Activated naive CD8-positive, alpha-beta T cell treated with anti-CD3 and anti-CD28 coated beads, Interleukin-2, amount 50 U/mL, for 24 hours (primary cell): ENCODE data around the gene TCF7L2.

ENCODE experiments used
- ATAC-seq: fragments of 150-1000 bp; cut with Tn5 transposase; one replicate; pipeline ENCODE4 v1.10.0; 2021
- DNase-seq: peaks from one replicate; pipeline ENCODE4 v3.0.0; 2021
- H3K27ac Mint-ChIP-seq: one replicate; pipeline ENCODE4 v1.8.0; 2021; ENCODE audit warnings: mild to moderate bottlenecking, mixed read lengths
- H3K27me3 Mint-ChIP-seq: one replicate; pipeline ENCODE4 v1.8.0; 2021; ENCODE audit warnings: mixed read lengths
- H3K36me3 Mint-ChIP-seq: one replicate; pipeline ENCODE4 v1.8.0; 2021; ENCODE audit warnings: low read depth, mixed read lengths
- H3K4me1 Mint-ChIP-seq: one replicate; pipeline ENCODE4 v1.8.0; 2021; ENCODE audit warnings: mixed read lengths
- H3K4me3 Mint-ChIP-seq: one replicate; pipeline ENCODE4 v1.8.0; 2021; ENCODE audit warnings: mild to moderate bottlenecking, moderate library complexity, mixed read lengths
- H3K9me3 Mint-ChIP-seq: one replicate; pipeline ENCODE4 v1.8.0; 2021; ENCODE audit warnings: mixed read lengths

The TCF7L2 gene

GRCh38 chr10:113066561-113067312 lies 116.7 kb downstream of the TCF7L2 start:
- ATAC-seq (no peak), DNase-seq (no peak)
- H3K4me1 Mint-ChIP-seq, result no peaks in the 10 kb centered on the region
- no peaks in the 10 kb centered on the region for H3K9me3 Mint-ChIP-seq
- no peak overlapping the region for H3K4me3 Mint-ChIP-seq
- H3K27me3 Mint-ChIP-seq, result no peaks in the 10 kb centered on the region
- H3K36me3 Mint-ChIP-seq, result no peaks in the 10 kb centered on the region
- H3K27ac Mint-ChIP-seq, result no peak overlapping the region

GRCh38 chr10:113067501-113067900 lies 117.5 kb downstream of the TCF7L2 start:
- Mint-ChIP-seq H3K4me3 (no peak overlapping the region), H3K27ac (no peak overlapping the region), H3K9me3 (no peaks in the 10 kb centered on the region), H3K4me1 (no peaks in the 10 kb centered on the region), H3K36me3 (no peaks in the 10 kb centered on the region), H3K27me3 (no peaks in the 10 kb centered on the region)
- no peak for DNase-seq
- ATAC-seq, result no peak

DNA sequence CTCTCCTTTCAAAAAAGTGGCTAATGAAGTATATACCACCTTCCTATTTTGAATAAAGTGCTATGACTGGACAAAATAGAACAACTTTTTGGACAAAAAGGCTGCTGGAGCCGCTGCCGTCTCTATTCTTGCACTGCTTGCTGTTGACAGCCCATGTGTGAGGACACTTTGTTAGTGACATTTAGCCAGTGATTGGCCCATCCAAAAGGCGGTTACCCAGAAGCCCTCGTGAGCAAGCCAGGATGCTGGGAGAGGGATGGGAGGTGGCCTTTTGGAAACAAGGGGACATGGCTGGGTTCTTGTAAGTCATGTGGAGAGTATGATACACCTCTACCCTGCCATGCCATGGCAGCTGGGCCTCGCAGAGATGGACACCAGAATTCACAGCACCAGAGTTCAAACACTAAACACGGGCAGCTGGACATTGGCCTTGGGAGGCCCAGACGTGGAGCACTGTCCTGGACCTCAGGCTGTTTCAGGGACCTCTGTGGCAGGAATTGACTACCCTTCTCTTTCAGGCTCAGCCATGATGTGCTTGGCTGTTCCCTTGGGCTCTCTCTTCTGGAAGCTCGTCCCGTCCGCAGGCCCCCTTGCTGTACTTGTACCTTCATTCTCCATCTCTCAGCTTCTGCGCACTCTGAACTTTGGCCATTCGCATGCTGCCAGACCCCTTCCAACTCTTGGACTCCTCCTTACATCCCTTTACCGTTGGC lies 118.3 kb downstream of the TCF7L2 start:
- ATAC-seq (no peak), DNase-seq (no peak)
- Mint-ChIP-seq H3K27me3 (no peaks in the 10 kb centered on the region), H3K4me3 (no peak overlapping the region), H3K27ac (no peak overlapping the region), H3K36me3 (no peaks in the 10 kb centered on the region), H3K9me3 (no peaks in the 10 kb centered on the region), H3K4me1 (no peaks in the 10 kb centered on the region)

DNA sequence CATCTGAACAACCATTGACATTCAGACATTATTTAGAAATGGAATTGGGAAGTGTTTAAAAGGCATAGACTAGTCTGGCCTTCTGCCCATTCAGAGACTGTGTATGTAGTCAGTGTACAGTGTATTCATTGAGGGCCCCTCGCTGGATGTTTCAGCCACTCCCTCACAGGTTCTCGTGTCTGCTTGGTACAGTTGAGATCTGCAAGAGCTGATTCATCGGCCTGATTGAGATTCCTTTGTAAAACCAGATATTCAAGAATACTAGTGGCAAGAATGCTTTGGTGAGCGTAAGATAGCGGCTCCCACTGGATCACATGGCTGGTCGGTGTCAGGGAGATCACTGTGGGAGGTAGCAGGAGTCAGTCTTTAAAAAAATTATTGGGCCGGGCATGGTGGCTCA lies 119.5 kb downstream of the TCF7L2 start:
- Mint-ChIP-seq H3K27ac (no peak overlapping the region), H3K4me3 (no peak overlapping the region), H3K27me3 (no peaks in the 10 kb centered on the region), H3K9me3 (no peaks in the 10 kb centered on the region), H3K4me1 (no peaks in the 10 kb centered on the region), H3K36me3 (no peaks in the 10 kb centered on the region)
- ATAC-seq (no peak), DNase-seq (no peak)

- H3K4me1 Mint-ChIP-seq, result no peaks in the 10 kb centered on the region
- H3K9me3 Mint-ChIP-seq, result no peaks in the 10 kb centered on the region
- no peaks in the 10 kb centered on the region for H3K36me3 Mint-ChIP-seq
- no peak overlapping the region for H3K27ac Mint-ChIP-seq
- DNase-seq, result no peak
- H3K27me3 Mint-ChIP-seq, result no peaks in the 10 kb centered on the region
- no peak for ATAC-seq
- H3K4me3 Mint-ChIP-seq, result no peak overlapping the region
Observed at GRCh38 chr10:113071446-113071845, 121.4 kb downstream of the TCF7L2 start.

DNA sequence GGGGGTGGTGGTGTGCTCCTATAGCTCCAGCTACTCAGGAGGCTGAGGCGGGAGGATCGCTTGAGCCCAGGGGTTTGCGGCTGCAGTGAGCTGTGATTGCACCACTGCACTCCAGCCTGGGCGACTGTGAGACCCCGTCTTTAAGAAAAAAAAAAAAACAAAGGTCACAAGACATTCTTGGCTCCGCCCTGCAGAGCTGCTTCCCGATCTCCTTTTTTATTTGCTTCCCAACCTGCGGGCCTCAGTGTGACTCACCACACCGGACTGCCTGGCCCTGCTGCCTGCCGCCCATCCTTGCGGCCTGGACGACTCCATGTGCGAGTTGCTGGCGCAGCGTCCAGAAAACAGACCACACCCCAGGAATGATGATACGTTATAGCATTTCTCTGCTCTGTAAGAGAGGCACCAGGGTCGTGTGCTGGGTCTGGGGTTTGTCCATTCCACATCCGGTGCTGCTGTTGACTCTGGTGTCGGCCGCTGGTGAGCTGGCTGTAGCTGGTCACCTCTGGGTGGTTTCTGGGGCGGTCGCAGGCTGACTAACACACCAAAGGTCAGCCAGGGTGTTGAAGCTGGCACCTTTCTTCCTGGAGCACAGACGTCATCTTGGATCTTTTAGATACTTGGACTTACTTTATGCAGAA lies 123.6 kb downstream of the TCF7L2 start:
- H3K4me3 Mint-ChIP-seq, result no peak overlapping the region
- H3K27me3 Mint-ChIP-seq, result no peaks in the 10 kb centered on the region
- H3K4me1 Mint-ChIP-seq, result no peaks in the 10 kb centered on the region
- H3K36me3 Mint-ChIP-seq, result no peaks in the 10 kb centered on the region
- H3K9me3 Mint-ChIP-seq, result no peaks in the 10 kb centered on the region
- H3K27ac Mint-ChIP-seq, result no peak overlapping the region
- DNase-seq (no peak), ATAC-seq (no peak)

DNA sequence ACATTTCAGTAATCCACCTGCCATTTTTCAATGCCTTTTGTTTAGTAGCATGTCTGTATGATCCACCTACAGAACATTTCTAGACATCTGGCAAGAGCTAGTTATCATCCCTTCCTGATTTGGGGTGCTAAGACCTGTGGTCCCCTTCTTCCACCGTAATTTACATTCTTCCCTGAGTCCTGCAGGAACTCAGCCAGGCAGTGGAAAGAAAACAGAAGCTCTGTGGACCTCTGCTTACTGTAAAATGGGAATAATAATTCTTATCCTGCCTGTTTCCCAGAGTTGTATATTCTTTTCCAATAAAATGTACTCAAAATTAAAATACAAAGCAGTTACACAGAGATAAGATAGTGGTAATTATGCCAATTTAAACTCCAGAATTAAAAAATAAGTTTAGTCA lies 126.9 kb downstream of the TCF7L2 start:
- H3K27ac Mint-ChIP-seq, result no peak overlapping the region
- no peak for ATAC-seq
- no peaks in the 10 kb centered on the region for H3K36me3 Mint-ChIP-seq
- no peaks in the 10 kb centered on the region for H3K4me1 Mint-ChIP-seq
- H3K27me3 Mint-ChIP-seq, result no peaks in the 10 kb centered on the region
- no peaks in the 10 kb centered on the region for H3K9me3 Mint-ChIP-seq
- DNase-seq, result no peak
- no peak overlapping the region for H3K4me3 Mint-ChIP-seq

GRCh38 chr10:113078282-113078907 lies 128.3 kb downstream of the TCF7L2 start:
- DNase-seq, result no peak
- Mint-ChIP-seq H3K27ac (no peak overlapping the region), H3K4me3 (no peak overlapping the region), H3K9me3 (no peaks in the 10 kb centered on the region), H3K36me3 (no peaks in the 10 kb centered on the region), H3K27me3 (no peaks in the 10 kb centered on the region), H3K4me1 (no peaks in the 10 kb centered on the region)
- no peak for ATAC-seq

DNA sequence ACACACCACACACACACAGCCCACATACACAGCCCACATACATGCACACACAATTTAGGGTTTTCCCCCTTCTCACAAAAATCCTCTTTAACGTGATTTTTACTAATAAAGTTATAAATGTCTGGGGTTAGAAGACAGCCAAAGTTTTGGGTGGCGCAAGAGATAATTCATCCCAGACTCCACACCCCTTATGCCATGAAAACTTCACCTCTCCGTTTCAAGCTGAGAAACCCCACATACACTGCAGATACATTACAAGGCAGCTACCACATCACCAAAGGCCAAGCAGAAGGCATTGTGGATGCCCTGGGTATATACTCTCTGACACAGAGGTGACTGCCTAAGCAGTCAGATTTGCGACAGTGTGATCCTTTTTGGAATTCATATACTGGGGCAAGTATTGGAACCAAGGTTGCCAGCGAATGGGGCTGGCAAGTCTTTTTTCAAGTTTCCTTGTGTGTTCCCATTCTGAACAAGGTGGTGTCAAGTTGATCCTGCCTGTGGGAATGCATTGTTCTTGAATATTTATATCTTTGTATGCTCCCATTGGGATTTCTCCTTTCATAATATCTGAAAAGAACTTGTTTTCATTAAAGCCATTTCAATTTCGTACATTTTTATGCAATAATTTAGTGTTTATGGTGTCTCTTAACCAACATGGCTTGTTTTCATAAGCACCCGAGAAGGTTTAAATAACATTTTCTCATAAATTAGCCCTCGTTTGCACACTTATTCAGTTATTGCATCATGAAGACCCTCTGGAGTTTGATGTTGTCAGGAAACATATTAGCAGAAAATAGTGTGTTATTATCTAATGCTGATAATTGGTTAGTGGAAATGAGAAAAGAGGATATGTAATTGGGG lies 130.2 kb downstream of the TCF7L2 start:
- DNase-seq (no peak), ATAC-seq (no peak)
- Mint-ChIP-seq H3K4me1 (no peaks in the 10 kb centered on the region), H3K4me3 (no peak overlapping the region), H3K27ac (no peak overlapping the region), H3K36me3 (no peaks in the 10 kb centered on the region), H3K27me3 (no peaks in the 10 kb centered on the region), H3K9me3 (no peaks in the 10 kb centered on the region)

GRCh38 chr10:113080925-113081229 lies 130.8 kb downstream of the TCF7L2 start:
- H3K36me3 Mint-ChIP-seq, result no peaks in the 10 kb centered on the region
- H3K9me3 Mint-ChIP-seq, result no peaks in the 10 kb centered on the region
- no peak overlapping the region for H3K4me3 Mint-ChIP-seq
- no peaks in the 10 kb centered on the region for H3K27me3 Mint-ChIP-seq
- ATAC-seq (no peak), DNase-seq (no peak)
- no peaks in the 10 kb centered on the region for H3K4me1 Mint-ChIP-seq
- no peak overlapping the region for H3K27ac Mint-ChIP-seq

GRCh38 chr10:113084031-113084430 lies 134.0 kb downstream of the TCF7L2 start:
- Mint-ChIP-seq H3K27me3 (no peaks in the 10 kb centered on the region), H3K36me3 (no peaks in the 10 kb centered on the region), H3K9me3 (no peaks in the 10 kb centered on the region), H3K4me3 (no peak overlapping the region), H3K27ac (no peak overlapping the region), H3K4me1 (peaks cover 6% of the 10 kb centered on the region)
- DNase-seq (no peak), ATAC-seq (no peak)

- H3K4me3 Mint-ChIP-seq, result no peak overlapping the region
- H3K4me1 Mint-ChIP-seq, result peaks cover 6% of the 10 kb centered on the region
- H3K27ac Mint-ChIP-seq, result no peak overlapping the region
- no peaks in the 10 kb centered on the region for H3K36me3 Mint-ChIP-seq
- no peaks in the 10 kb centered on the region for H3K27me3 Mint-ChIP-seq
- H3K9me3 Mint-ChIP-seq, result no peaks in the 10 kb centered on the region
- no peak for DNase-seq
- no peak for ATAC-seq
Observed at GRCh38 chr10:113085776-113086175, 135.7 kb downstream of the TCF7L2 start.

GRCh38 chr10:113086282-113086681 lies 136.2 kb downstream of the TCF7L2 start:
- no peak overlapping the region for H3K4me3 Mint-ChIP-seq
- H3K27me3 Mint-ChIP-seq, result no peaks in the 10 kb centered on the region
- H3K9me3 Mint-ChIP-seq, result no peaks in the 10 kb centered on the region
- no peak overlapping the region for H3K27ac Mint-ChIP-seq
- DNase-seq (no peak), ATAC-seq (no peak)
- peaks cover 6% of the 10 kb centered on the region for H3K4me1 Mint-ChIP-seq
- no peaks in the 10 kb centered on the region for H3K36me3 Mint-ChIP-seq
